Naive thymus-derived CD4-positive, alpha-beta T cell (primary cell): Measurements from ENCODE around the gene DEAF1. TPM values are rescaled to one million over a fixed set of nuclear protein-coding genes. Genes with fewer than 3 reads are reported as not detected.

ENCODE experiments used
- ATAC-seq: fragments of 150-1000 bp; cut with Tn5 transposase; 2 replicates; pipeline ENCODE4 v1.10.0; 2021; ENCODE audit warnings: mild to moderate bottlenecking, moderate library complexity
- CTCF ChIA-PET: fragments of 350-600 bp; sonication (Branson Sonifier 250); formaldehyde crosslinking; loops from one replicate; lab custom pipeline; 2021; ENCODE audit warnings: antibody characterized with exemption; lab: Charles Lee
- POLR2A ChIA-PET: fragments of 350-600 bp; sonication (Branson Sonifier 250); formaldehyde crosslinking; loops from one replicate; lab custom pipeline; 2021; ENCODE audit warnings: antibody characterized with exemption, inconsistent platforms; lab: Charles Lee
- DNase-seq, 9 donors: peaks; one replicate each; pipeline versions ENCODE4 v3.0.0 to v3.0.0-alpha.2; 2020 to 2022; ENCODE audit warnings: mixed read lengths in 1 of 9
- H3K27ac ChIP-seq: one replicate; pipeline ENCODE4 v1.7.0; 2013; ENCODE audit warnings: mild to moderate bottlenecking, low read depth, low read length, moderate library complexity
- H3K27me3 ChIP-seq, 2 donors: one replicate each; pipeline ENCODE4 v1.7.0; 2013; ENCODE audit warnings: low read length in 2 of 2, mild to moderate bottlenecking in 2 of 2, moderate library complexity in 2 of 2; ENCODE audit not compliant: control insufficient read depth in 2 of 2, insufficient read depth in 2 of 2
- H3K36me3 ChIP-seq, 3 experiments: 1 replicate in 2 of 3; 2 replicates in 1 of 3; pipeline ENCODE4 v1.7.0; 2013; ENCODE audit warnings: low read length in 3 of 3, mild to moderate bottlenecking in 3 of 3, moderate library complexity in 1 of 3; ENCODE audit not compliant: insufficient read depth in 3 of 3, control insufficient read depth in 2 of 3
- H3K4me1 ChIP-seq, 2 donors: one replicate each; pipeline ENCODE4 v1.7.0; 2013; ENCODE audit warnings: low read length in 2 of 2, mild to moderate bottlenecking in 2 of 2, moderate library complexity in 1 of 2; ENCODE audit not compliant: control insufficient read depth in 2 of 2, insufficient read depth in 2 of 2
- H3K4me3 ChIP-seq: 2 replicates; pipeline ENCODE4 v1.7.0; 2013; ENCODE audit warnings: mild to moderate bottlenecking, low read length
- H3K9me3 ChIP-seq, 3 experiments: 1 replicate in 2 of 3; 2 replicates in 1 of 3; pipeline ENCODE4 v1.7.0; 2013; ENCODE audit warnings: low read length in 3 of 3; ENCODE audit not compliant: control insufficient read depth in 2 of 3
- H3K27ac Mint-ChIP-seq, 9 donors: one replicate each; pipeline ENCODE4 v1.8.0; 2020 to 2022; ENCODE audit warnings: mixed read lengths in 9 of 9, mild to moderate bottlenecking in 8 of 9, moderate library complexity in 5 of 9, inconsistent platforms in 2 of 9
- H3K27me3 Mint-ChIP-seq, 5 donors: one replicate each; pipeline ENCODE4 v1.8.0; 2021 to 2022; ENCODE audit warnings: mixed read lengths in 5 of 5, mild to moderate bottlenecking in 1 of 5
- H3K36me3 Mint-ChIP-seq, 5 donors: one replicate each; pipeline ENCODE4 v1.8.0; 2020 to 2022; ENCODE audit warnings: mixed read lengths in 5 of 5, mild to moderate bottlenecking in 3 of 5, inconsistent platforms in 1 of 5
- H3K4me1 Mint-ChIP-seq, 7 donors: one replicate each; pipeline ENCODE4 v1.8.0; 2020 to 2022; ENCODE audit warnings: mixed read lengths in 7 of 7, mild to moderate bottlenecking in 3 of 7, inconsistent platforms in 1 of 7
- H3K4me3 Mint-ChIP-seq, 10 donors: one replicate each; pipeline ENCODE4 v1.8.0; 2020 to 2022; ENCODE audit warnings: mild to moderate bottlenecking in 10 of 10, mixed read lengths in 10 of 10, moderate library complexity in 6 of 10, inconsistent platforms in 2 of 10
- H3K9me3 Mint-ChIP-seq, 11 donors: one replicate each; pipeline ENCODE4 v1.8.0; 2020 to 2022; ENCODE audit warnings: mixed read lengths in 11 of 11, mild to moderate bottlenecking in 4 of 11, inconsistent platforms in 1 of 11, moderate library complexity in 1 of 11
- intact Hi-C, 2 donors: fragments of 100-400 bp; cut with micrococcal nuclease; formaldehyde crosslinking; loops; one replicate each; pipeline ENCODE4 v1.15.1; 2023
- polyA plus RNA-seq, 2 donors: library from polyadenylated mRNA; unstranded; fragments of 300-500 nt; fragmentation: Illumina TruSeq; gene quantifications; one replicate each; pipeline ENCODE4 v1.2.3, GENCODE V29; 2021
- total RNA-seq, 6 experiments: library from RNA in 5 of 6; stranded (reverse) in 5 of 6; gene quantifications; 1 replicate in 5 of 6; 2 replicates in 1 of 6; pipeline ENCODE4 v1.2.3 and lab custom pipeline; 2021 to 2026

DEAF1 gene
- total and polyA plus RNA-seq, 7 experiments from 2014 or later, result 33.0 to 117 (median 54.2) TPM

DNA sequence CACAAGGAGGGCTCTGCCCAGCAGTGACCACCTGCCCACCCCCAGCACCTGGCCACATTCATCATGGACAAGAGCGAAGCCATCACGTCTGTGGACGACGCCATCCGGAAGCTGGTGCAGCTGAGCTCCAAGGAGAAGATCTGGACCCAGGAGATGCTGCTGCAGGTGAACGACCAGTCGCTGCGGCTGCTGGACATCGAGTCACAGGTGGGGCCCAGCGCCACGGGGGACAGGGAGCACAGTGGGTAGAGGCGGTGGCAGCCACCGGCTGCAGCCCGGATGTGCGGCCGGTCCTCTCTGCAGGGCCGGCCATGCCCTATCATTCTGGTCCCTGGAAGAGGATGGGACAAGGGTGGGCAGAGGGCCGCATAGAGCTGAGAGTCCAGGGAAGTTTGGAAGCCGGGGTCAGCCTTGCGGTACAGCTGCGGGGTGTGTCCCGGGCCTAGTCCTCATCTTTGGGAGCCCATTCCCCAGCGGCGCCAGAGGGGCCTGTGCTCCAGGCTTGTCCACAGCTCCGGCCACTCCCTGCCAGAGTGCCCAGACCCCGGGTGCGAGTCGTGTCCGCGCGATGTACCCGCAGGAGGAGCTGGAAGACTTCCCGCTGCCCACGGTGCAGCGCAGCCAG is 25.1 kb upstream of the DEAF1 start:
- DNase-seq, result no peak
- ChIA-PET POLR2A (interaction anchor here (0.5 to 1.9 kb wide), 4 partner anchors 15 to 151 kb away, joined by 3 to 10 read pairs (median 3); partner anchors contain the start of genes DEAF1 and TMEM80), CTCF (interaction anchor here (1.0 kb wide), 2 partner anchors 39 to 57 kb away, joined by 3 to 5 read pairs; no protein-coding TSS in a partner anchor)
- Histone ChIP-seq H3K27me3 (no peaks in the 10 kb centered on the region), H3K4me1 (peaks cover 8 to 21% of the 10 kb centered on the region in 2 donors), H3K4me3 (no peak overlapping the region), H3K36me3 (no peaks in the 10 kb centered on the region), H3K9me3 (no peaks in the 10 kb centered on the region), H3K27ac (no peak overlapping the region)
- Mint-ChIP-seq H3K4me1 (peaks cover 6 to 15% (median 10%) of the 10 kb centered on the region in 7 donors), H3K36me3 (peaks cover 0 to 3% (median 0%) of the 10 kb centered on the region in 5 donors), H3K9me3 (peaks cover 0 to 8% (median 2%) of the 10 kb centered on the region in 11 donors), H3K27me3 (peaks cover 0 to 43% (median 20%) of the 10 kb centered on the region in 5 donors), H3K4me3 (peak overlapping the region in 6 of 10 donors; percentile 17 to 79 (median 55)), H3K27ac (no peak overlapping the region)
- intact Hi-C loops, result loop anchor here (5.0 to 10.0 kb wide), 3 partner anchors 183 to 313 kb away; partner anchors contain the start of genes HRAS (in 1 of the 2), LRRC56 (in 1 of the 2) and PTDSS2 (in 1 of the 2)
- no peak for ATAC-seq

DNA sequence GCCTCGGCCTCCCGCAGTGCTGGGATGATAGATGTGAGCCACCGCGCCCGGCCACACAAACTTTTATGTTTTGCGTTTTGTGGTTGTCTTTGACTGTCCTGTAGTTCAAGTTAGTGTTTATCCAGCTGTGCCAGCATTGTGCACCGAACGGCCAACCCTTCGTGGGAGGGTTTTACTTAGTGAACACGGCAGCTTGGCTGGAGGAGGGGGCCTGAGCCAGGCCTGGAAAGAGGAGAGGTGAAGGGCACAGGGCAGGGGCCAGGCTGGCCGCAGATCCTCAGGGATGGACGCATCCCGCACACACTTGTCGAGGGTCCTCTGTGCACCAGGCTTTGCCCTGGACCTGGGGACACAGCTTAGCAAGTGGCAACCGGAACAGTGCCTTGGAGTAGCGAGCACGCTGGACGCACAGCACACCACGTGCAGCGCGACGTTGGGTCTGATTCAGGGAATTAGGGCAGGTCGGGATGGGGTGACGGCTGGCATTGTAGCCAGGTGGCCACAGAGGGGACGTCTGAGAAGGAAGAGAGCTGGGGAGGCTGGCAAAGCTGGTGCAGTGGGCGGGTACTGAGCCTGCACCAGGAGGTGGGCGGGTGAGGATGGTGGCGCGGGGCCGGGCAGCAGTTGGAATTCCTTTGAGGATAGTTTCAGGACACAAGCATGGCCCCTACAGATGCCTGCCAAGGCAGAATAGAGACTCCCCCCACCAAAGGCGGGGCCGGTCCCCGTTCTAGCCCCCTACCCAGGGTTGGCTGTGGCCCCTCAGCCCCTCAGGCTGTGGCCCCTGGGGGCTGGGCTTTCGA is 24.4 kb upstream of the DEAF1 start:
- H3K9me3 ChIP-seq, result no peaks in the 10 kb centered on the region
- ATAC-seq (no peak), DNase-seq (no peak)
- Mint-ChIP-seq H3K4me1 (peaks cover 6 to 15% (median 10%) of the 10 kb centered on the region in 7 donors), H3K27ac (no peak overlapping the region), H3K9me3 (peaks cover 0 to 14% (median 2%) of the 10 kb centered on the region in 11 donors), H3K27me3 (peaks cover 0 to 43% (median 17%) of the 10 kb centered on the region in 5 donors), H3K4me3 (peak overlapping the region in 8 of 10 donors; percentile 9 to 79 (median 44)), H3K36me3 (peaks cover 0 to 4% (median 2%) of the 10 kb centered on the region in 5 donors)
- ChIA-PET CTCF (interaction anchor here (1.0 kb wide), 1 partner anchor 56 kb away, joined by 3 read pairs; no protein-coding TSS in a partner anchor), POLR2A (interaction anchor here (1.4 to 1.9 kb wide), 2 partner anchors 9 to 24 kb away, joined by 4 to 10 read pairs; partner anchors contain the start of genes DEAF1 and TMEM80)
- no peak overlapping the region for H3K27ac ChIP-seq
- H3K4me1 ChIP-seq, result peaks cover 8 to 21% of the 10 kb centered on the region in 2 donors
- no peak overlapping the region for H3K4me3 ChIP-seq
- H3K27me3 ChIP-seq, result no peaks in the 10 kb centered on the region
- no peaks in the 10 kb centered on the region for H3K36me3 ChIP-seq
- intact Hi-C loops, result loop anchor here (5.0 to 10.0 kb wide), 3 partner anchors 182 to 312 kb away; partner anchors contain the start of genes HRAS (in 1 of the 2), LRRC56 (in 1 of the 2) and PTDSS2 (in 1 of the 2)

DNA sequence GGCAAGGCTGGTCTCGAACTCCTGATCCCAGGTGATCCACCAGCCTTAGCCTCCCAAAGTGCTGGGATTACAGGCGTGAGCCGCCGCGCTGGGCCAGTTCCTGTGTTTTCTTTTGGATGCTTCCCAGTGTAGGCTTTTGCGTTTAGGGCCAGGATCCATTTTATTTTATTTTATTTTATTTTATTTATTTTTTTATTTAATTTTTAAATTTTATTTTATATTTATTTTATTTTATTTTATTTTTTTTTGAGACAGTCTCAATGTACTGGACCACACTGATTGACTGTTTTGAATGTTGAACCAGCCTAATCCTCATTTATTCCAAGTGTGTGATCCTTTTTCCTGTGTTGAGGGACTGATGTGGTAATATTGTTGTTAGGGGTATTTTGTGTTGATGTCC is 19.4 kb upstream of the DEAF1 start:
- H3K9me3 ChIP-seq, result no peaks in the 10 kb centered on the region
- ChIA-PET CTCF (interaction anchor here (0.6 kb wide), 1 partner anchor 123 kb away, joined by 3 read pairs; no protein-coding TSS in a partner anchor), POLR2A (no interaction called here)
- DNase-seq (no peak), ATAC-seq (no peak)
- Mint-ChIP-seq H3K27me3 (peaks cover 0 to 36% (median 13%) of the 10 kb centered on the region in 5 donors), H3K27ac (peak overlapping the region in 1 of 9 donors; percentile 9), H3K9me3 (peaks cover 0 to 14% (median 0%) of the 10 kb centered on the region in 11 donors), H3K36me3 (peaks cover 0 to 4% (median 2%) of the 10 kb centered on the region in 5 donors), H3K4me3 (no peak overlapping the region), H3K4me1 (peaks cover 0 to 12% (median 4%) of the 10 kb centered on the region in 7 donors)
- intact Hi-C loops, result no loop called here
- no peaks in the 10 kb centered on the region for H3K27me3 ChIP-seq
- H3K27ac ChIP-seq, result no peak overlapping the region
- H3K4me1 ChIP-seq, result no peaks in the 10 kb centered on the region
- no peak overlapping the region for H3K4me3 ChIP-seq
- no peaks in the 10 kb centered on the region for H3K36me3 ChIP-seq

DNA sequence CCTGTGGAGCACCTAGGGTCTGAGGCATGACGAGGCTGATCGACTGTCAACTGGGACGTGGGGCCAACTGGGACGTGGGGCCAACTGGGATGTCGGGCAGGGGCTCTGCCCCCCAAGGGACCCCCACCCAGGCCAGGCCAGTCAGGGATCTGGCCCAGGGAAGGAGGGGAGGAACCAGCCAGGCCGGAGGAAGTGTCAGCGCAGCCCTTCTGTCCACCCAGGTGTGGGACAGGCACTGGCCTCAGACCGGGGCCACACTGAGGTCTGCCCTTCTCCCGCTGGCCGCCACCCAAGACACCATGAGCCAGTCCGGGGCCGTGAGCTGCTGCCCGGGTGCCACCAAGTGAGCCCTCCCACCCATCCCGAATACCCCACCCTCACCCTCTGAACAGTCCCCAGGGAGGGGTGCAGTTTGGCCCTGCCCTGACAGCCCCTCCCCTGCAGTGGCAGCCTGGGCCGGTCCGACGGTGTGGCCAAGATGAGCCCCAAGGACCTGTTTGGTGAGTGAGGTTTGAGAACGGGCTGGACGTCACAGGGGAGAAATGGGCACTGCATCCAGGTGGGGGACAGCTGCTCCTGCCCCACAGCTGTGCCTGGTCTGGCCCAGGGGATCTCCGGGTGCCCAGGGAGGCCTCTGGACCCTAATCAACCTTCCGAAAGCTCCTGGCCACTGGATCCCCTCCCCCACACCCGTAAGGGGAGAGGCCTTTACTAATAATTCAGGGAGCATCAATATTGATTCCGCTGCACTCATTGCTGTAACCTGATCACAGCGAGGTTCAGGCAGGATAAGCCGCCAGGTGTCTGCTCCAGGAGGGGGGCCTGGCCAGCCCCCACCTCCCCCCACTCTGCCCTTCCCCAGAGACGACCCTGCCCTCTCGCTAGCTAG is 14.3 kb upstream of the DEAF1 start:
- Histone ChIP-seq H3K9me3 (no peaks in the 10 kb centered on the region), H3K4me3 (no peak overlapping the region), H3K4me1 (peaks cover 0 to 6% of the 10 kb centered on the region in 2 donors), H3K27me3 (peaks cover 0 to 6% of the 10 kb centered on the region in 2 donors), H3K36me3 (no peaks in the 10 kb centered on the region), H3K27ac (no peak overlapping the region)
- no peak overlapping the region for H3K4me3 Mint-ChIP-seq
- no peak for DNase-seq
- ChIA-PET POLR2A (no interaction called here), CTCF (no interaction called here)
- H3K4me1 Mint-ChIP-seq, result peaks cover 0 to 15% (median 5%) of the 10 kb centered on the region in 7 donors
- peaks cover 0 to 29% (median 19%) of the 10 kb centered on the region in 5 donors for H3K27me3 Mint-ChIP-seq
- no peaks in the 10 kb centered on the region for H3K36me3 Mint-ChIP-seq
- no peaks in the 10 kb centered on the region for H3K9me3 Mint-ChIP-seq
- no peak for ATAC-seq
- intact Hi-C loops, result no loop called here
- H3K27ac Mint-ChIP-seq, result no peak overlapping the region

DNA sequence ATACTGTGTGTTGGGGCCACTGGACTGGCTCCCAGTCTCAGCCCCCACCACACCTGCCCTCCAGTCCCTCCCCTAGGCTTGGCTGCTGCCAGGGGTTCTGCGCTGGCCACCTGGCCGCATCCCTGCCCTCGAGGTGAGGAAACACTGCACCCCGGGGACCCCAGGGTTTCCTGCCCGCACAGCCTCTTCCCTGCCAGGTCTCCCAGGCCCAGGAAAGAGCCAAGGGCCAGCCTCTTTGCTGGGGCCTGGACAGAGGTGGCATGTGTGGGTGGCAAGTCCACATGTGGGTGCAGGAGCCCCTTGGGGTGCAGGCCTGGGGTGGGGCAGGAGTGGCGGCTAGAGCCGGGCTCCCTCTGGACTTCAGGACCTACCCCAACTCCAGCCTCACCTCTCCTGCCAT is 13.5 kb upstream of the DEAF1 start:
- Histone ChIP-seq H3K4me1 (peaks cover 0 to 6% of the 10 kb centered on the region in 2 donors), H3K27me3 (peaks cover 0 to 6% of the 10 kb centered on the region in 2 donors), H3K36me3 (peaks cover 0 to 3% (median 0%) of the 10 kb centered on the region in 3 experiments), H3K9me3 (no peaks in the 10 kb centered on the region), H3K27ac (no peak overlapping the region), H3K4me3 (no peak overlapping the region)
- H3K4me1 Mint-ChIP-seq, result peaks cover 0 to 17% (median 5%) of the 10 kb centered on the region in 7 donors
- CTCF ChIA-PET, result no interaction called here
- ATAC-seq (no peak), DNase-seq (no peak)
- H3K4me3 Mint-ChIP-seq, result no peak overlapping the region
- peaks cover 0 to 2% (median 0%) of the 10 kb centered on the region in 5 donors for H3K36me3 Mint-ChIP-seq
- H3K27ac Mint-ChIP-seq, result no peak overlapping the region
- H3K9me3 Mint-ChIP-seq, result no peaks in the 10 kb centered on the region
- H3K27me3 Mint-ChIP-seq, result peaks cover 0 to 29% (median 19%) of the 10 kb centered on the region in 5 donors
- intact Hi-C loops, result no loop called here
- POLR2A ChIA-PET, result no interaction called here
